GM21717 (cell line): Measurements from ENCODE around the gene TNFSF18.

Experiments
- ATAC-seq: cut with Tn5 transposase; IDR thresholded peaks from one replicate; pipeline ENCODE4 v1.9.1; 2021; ENCODE audit warnings: mild to moderate bottlenecking, moderate library complexity; ENCODE audit not compliant: unreplicated experiment

Gene TNFSF18

DNA sequence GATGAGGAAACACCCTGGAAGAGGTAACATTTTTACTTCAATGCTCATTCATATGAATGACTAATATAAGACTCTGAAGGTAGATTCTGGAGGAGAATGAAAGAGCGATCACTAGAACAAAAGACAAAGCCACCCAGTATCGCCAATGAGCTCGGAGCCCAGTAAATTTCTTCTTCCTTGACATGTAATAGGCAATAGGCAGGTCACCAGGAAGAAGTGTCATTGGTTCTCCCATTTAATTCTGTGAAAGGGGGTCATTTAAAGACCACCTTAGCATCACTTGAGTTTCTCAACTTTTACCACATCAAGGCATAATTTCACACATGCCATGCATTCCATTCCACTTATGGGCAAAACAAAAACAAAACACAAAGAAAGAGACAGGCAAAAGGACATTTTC, 7.9 kb downstream of the TNFSF18 start:
- ATAC-seq, result no peak

DNA sequence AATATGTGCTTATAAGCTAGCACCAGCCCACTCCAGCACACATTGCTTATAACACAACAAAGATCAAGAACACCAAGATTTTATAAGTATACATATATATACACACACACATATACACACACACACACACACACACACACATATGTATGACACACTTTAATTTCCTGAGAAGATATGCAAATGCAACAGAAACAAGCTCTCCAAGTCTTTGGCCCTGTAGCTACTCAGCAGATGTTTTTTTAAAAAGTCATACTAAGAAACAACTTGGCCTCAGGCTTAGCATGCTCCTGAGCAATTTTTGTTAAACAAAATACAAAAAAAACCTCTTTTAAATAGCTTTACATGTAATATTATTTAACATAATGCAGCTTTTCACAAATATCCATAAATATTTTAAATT, 11.1 kb downstream of the TNFSF18 start:
- no peak for ATAC-seq

DNA sequence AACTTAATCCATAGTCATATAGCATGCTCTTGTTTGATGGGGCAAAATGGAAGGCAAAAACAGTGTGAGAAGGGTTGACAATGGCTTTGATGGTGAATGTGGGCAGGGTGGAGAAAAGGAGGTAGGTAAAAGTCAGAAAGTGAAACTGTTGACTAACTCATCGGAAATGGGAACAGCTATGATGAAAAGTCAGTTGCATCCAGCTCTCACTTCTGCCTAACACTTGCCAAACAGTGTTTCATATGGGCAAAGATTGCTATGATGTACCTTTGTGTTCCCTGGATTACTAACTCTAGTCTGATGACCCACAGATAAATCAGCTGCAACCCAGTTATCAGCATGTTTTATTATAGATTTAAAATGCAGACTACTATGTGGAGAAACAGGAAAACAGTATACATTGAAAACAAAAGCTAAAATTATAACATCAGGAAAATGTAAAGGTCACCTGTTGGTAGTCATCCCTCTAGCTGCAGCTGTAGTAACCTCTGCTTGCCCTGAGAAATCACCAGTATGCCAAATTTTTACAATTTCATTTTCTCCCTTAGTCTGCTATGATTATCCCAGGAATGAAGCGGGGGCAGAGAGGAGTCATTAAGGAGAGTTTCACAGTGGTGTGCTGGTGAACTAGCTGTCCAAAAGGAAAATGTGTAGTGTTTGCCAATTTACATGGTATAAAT, 11.7 kb downstream of the TNFSF18 start:
- no peak for ATAC-seq

DNA sequence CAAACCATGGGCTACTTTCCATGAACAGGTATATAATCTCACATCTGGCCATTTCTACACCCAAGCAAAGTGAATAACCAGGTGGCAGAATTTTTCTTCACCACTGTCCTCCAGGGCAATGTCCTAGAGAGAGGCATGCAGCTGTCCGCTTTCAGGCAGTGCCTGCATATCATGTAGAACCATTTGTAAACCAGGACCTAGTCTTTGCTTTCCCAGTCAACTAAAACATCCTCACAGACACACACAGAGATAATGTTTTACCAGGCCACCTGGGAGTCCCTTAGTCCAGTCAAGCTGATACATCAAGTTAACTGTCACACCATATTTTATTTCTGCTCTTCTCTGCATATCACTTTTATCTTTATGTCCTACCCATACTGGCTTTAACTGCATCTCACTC, 26.2 kb downstream of the TNFSF18 start:
- no peak for ATAC-seq

DNA sequence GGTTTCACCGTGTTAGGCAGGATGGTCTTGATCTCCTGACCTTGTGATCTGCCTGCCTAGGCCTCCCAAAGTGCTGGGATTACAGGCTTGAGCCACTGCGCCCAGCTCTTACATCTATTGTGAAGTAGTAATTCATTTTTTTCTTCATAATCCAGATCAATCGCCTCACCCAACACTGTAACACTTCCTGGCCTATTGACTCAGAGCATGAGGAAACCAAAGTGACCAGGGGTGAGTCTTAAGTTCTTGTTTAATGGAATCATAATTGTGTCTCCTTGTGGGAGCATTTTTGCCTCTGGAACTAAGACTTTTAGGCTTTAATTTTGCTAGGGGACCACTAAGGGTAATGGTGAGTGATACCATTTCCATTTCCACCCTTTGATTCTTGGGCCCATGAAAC, 27.4 kb downstream of the TNFSF18 start:
- no peak for ATAC-seq

DNA sequence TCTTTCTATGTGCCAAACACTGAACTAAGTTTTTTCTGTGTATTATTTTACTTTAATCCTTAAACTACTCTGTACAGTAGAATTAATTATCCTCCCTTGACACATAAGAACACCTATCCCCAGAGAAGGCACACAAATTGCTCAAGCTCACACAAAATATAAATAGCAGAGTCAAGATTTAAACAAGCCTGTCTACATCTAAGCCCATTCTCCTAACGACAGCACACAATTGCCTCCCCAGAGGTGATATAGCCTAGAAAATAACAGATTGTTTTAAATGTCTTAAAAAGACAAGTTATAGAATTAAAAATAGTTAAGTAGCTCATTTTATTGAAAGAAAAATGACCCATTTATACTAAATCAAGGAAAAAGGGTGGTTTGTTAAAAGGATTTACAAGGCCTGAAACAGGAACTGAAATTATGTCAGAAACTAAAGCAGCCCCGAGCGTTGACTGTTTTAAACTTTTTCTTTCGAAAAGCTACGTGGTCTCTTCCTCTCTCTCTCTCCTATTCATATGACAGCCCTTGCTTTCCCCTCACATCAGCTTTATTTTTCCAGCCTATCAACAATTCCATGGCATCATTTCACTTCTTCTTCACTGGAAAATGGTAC, 30.5 kb downstream of the TNFSF18 start:
- peak; percentile 91 for ATAC-seq

DNA sequence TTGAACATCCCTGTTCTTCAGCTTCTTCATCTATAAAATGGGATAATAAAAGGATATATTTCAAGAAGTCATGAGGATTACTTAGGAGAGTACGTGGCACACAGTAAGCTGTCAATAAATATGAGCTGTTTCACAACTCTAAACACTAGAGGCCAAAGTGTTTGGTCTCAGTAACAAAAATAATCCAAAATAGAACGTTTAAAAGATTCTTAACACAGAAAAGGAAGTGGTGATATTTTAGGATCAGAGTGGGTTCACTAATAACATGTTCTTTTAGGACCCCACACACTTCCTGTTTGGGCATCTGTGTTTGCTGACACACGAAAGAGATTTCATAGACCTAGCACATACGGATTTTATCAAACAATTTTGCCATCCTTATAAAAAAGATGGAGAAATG, 32.9 kb downstream of the TNFSF18 start:
- ATAC-seq, result no peak

DNA sequence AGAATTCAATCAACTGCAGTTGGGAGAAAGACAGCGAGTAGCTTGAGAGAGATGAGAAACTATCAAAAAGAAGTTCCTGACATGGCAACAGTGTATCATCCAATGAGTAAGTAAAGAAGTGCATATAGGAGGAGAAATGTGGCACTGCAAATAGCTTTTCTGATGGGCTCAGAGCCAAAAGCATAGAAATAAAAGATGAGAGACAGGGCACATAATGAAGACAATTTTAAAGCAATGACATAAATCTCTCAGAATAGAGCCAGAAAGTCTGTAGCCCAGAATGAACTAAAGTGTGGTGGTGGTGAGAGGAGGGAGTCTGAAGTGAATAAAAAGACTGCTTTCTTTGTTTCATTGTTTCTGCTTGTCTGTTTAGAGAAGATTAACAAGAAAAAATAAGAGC, 34.3 kb downstream of the TNFSF18 start:
- no peak for ATAC-seq

DNA sequence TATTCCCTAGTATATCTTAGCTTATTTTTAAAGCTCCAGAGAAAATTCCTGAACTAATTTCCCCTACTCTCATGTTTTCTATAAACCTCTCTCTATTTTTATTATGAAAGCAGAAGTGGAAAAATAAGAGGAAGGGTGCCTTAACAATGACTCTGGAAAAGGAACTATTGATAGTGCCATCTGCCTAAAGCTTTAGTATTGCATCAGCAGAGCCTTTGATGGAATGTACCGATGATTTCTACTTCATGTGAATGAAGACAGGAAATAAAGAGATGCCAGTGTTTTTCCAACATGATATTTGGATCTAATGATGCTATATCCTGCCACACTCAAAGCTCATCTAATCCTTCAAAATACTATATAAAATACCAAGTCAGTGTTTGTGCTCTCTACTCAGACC, 35.1 kb downstream of the TNFSF18 start:
- no peak for ATAC-seq

DNA sequence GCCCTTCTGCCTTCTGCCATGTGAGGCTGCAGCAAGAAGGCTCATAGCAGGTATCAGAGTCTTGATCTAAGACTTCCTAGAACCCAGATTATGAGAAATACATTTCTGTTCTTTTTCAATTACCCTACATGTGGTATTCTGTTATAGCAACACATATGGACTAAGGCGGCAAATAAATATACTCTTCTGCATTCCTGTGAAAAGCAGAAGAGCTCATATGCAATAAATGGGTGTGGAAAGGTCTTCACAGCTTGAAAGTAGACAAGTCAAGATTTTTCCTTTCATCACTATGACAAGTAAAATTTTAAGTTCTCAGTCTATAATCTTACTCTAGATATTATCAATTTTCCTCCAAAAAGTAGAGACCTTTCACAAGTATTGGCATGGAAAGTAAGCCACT, 36.6 kb downstream of the TNFSF18 start:
- ATAC-seq, result no peak

DNA sequence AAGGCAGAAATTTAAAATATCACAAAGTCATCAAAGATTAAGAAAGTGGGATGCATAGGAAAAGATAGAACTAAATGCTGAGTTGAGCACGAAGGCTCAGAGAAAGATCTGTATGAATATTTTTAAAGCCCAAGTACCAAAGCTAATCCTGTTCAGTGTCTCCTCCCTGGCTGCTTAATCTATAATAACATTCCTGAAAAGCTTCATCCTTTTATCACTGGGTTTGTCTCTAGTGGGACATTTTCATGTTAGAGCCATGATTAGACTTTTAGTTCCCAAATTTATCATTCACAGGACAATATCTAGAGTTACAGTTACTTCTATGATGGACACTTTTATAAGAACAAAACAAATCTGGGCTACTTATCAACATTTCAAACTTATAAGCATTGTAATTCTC, 38.6 kb downstream of the TNFSF18 start:
- ATAC-seq, result no peak

DNA sequence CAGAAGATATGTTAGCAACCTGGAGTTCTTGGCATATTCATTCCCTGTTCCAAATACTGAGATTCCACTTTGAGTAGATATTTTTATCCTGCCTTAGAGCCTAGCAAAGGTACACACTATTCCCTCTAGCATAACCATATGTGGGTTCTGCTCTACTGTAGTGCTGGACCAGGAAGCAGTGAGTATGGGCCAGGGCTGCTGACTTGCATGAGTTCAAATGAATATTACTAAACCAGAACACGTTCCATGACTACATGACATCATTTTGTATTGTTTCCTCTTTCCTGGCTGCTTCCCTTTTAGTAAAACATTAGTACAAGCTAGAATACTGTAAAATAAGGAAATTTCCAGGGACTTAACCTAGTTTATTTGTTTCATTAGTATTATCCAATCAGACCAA, 41.1 kb downstream of the TNFSF18 start:
- no peak for ATAC-seq

DNA sequence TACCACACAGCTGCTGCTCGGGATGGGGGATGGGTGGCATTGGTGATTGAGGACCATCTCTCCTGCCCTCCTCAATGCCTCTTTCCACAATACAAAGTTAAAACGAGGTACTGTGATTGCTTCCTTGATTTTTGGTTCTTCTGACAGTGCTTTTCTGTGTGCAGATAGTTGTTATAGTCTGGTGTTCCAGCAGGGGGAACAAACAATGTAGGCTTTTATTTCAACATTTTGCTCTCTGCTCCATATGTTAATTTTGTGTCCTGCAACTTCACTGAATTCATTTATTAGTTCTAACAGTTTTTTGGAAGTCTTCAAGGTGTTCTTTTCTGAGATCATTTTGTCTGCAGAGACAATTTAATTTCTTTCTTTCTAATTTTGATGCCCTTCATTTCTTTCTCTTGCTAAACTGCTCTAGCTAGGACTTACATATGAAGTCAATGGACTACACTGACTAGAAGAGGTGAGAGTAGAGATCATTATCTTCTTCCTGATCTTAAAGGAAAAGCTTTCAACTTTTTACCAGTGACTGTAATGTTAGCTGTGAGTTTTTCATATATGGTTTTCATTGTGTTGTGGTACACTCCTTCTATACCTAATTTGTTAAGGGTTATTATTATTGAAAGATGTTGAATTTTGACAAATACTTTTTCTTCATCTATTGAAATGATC, 45.4 kb downstream of the TNFSF18 start:
- no peak for ATAC-seq

DNA sequence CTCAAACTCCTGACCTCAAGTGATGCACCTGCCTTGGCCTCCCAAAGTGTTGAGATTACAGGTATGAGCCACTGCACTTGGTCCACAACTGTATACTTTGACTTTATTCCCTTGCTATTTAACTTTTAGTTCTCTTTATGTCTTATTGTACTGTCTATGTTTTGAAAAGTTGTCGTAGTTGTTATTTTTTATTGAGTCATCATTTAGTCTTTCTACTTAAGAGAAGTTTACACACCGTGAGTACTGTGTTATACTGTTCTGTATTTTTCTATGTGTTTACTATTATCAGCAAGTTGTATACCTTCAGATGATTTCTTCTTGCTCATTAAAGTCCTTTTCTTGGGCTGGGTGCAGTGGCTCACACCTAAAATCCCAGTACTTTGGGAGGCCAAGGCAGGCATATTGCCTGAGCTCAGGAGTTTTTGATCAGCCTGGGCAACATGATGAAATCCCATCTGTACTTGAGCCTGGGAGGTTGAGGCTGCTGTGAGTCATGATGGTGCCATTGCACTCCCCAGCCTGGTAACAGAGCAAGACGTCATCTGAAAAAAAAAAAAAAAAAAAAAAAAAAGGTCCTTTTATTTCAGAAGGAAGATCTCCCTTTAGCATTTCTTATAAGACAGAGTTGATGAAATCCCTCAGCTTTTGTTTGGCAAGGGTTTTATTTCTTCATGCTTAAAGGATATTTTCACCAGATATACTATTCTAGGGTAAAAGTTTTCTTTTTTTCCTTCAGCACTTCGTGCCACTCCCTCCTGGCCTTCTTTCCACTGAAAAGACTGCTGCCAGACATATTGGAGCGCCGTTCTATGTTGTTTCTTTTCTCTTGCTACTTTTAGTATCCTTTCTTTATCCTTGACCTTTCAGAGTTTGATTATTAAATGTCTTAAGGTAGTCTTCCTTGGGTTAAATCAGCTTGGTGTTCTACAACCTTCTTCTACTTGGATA, 47.6 kb downstream of the TNFSF18 start:
- no peak for ATAC-seq

DNA sequence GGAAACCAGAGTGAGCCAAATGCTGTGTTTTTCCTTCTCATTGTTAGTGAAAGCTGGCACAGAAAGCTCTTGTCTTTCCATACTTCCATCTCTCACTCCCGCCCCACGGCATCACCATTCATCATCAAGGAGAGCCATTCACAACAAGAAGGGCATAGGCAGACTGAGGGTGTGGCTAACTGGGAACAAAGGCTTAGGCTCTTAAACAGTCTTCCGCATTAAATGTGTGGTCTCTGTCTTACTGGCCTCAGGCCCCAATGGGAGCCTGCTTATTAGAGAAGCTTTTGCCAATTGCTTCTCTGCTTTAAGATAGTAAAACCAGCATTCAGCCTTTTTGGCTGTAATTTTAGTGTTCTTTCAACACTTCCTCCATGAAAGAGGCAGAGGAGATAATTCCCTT, 51.4 kb downstream of the TNFSF18 start:
- no peak for ATAC-seq

DNA sequence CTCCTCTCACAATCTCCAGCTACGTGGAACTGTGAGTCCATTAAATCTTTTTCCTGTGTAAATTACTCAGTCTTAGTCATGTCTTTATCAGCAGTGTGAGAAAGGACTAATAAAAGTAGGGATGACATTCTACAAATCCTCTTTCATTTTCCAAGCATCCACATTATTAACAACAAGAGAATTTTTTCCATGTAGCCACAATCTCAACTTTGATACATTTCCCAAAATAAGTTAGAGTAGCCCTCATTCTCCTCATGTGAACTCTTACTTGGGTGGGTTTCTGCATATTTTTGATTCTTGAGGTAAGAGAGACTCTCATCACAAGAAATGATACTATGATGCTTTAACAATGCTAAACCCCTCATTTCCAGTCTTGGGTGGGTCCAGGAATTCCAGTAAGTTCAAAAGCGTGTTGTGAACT, 52.8 kb downstream of the TNFSF18 start:
- ATAC-seq, result no peak

DNA sequence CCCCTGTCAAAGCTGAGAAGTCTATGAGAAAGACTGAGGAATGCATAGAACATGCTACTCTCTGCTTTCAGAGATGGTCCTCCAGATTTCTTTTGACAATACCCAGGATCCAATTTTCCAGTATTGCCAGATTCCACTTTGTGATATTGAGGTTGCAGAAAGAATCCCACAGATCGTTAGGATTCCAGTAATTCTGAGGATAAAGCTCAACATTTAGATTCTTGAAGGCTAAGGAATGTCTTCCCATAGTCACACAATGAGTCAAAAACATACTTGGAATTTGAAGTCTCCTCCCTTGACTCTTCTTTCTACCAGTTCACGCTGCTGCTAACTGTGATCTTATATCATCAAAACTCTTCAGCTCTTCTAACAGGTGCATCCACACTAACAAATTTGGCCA, 57.1 kb downstream of the TNFSF18 start:
- ATAC-seq, result no peak

DNA sequence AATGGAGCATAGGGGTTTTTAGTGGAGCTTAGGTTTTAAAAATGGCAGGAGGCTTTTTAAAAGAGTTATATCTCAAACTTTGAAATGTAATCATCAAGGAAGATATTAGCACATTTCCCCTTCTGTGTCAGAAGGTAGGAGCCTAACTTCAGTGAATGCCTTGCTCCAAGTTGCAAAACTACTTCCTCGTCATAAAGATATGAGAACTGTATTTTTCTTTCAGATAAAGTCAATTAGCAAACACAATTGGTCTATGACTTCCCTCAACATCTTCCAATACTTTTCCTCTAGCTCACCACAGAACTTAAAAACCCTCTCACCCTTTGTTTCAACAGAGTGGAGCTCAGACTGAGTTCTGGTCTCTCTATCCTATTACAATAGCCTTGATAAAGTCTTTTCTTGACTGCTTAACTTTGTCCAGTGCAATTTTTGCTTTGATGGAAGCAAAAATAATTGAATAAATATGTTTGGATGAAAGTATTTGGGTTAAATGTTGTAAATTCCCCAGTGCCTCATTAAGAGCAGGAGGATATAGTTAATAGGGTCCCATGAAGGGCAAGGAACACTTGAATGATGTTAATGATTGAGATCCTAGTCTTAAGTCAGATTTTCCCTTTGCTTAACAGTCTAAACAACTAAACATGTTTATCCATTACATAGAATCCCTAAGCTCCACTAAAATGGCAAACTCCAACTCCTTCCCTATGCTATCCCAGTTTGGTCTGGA, 58.9 kb downstream of the TNFSF18 start:
- no peak for ATAC-seq

DNA sequence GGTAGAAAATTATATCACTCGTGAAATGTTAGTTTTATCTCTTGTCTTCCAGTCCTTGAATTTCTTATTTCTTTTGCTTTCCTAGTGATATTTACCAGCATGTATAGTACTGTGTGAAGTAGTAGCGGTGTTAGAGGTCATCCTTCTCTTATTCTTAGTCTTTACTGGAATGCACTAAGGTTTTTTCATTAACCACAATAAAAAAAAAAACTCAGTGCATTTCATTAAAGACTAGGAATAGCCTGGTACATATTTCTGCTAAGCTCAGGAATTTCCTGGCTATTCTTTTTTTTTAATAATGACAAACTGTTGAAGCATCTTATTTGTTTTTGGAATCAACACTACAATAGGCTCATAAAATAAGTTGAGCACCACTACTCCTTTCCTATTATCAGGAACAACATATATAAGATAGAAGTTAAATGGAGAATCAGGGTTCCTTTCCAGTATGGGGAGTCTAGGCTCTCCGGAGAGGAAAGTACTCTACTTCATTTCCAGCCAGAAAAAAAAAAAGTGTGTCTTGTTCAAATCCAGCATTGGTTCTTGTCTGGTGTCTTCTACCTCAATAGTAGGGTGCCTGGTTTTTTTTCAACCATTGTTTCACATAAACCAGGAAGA, 60.0 kb downstream of the TNFSF18 start:
- ATAC-seq, result no peak
